ENCODE measurements around the gene IL23R.

IL23R gene

GRCh38 chr1:67280696-67281095, 114.4 kb downstream of the IL23R start:
- no peak for DNase-seq (ENCODE audit: low read depth, low spot score)

GRCh38 chr1:67281244-67281643, 115.0 kb downstream of the IL23R start:
- no peak overlapping the region for H3K4me3 ChIP-seq (ENCODE audit: insufficient read length, low read depth)
- H3K27me3 ChIP-seq (ENCODE audit: insufficient read depth, insufficient read length), result no peaks in the 10 kb centered on the region
- H3K36me3 ChIP-seq (ENCODE audit: insufficient read depth, insufficient read length, low read length), result no peaks in the 10 kb centered on the region
- no peaks in the 10 kb centered on the region for H3K9me3 ChIP-seq (ENCODE audit: insufficient read depth, low read length)
- no peaks in the 10 kb centered on the region for H3K4me1 ChIP-seq (ENCODE audit: insufficient read depth, insufficient read length)
- TF ChIP-seq YY1 (IDR thresholded peaks at IDR 0.05; ENCODE audit: insufficient read depth, insufficient read length) (no peak), ZNF274 (IDR thresholded peaks at IDR 0.05; ENCODE audit: low read depth, low read length) (no peak), SUZ12 (IDR thresholded peaks at IDR 0.05; ENCODE audit: extremely low read depth, insufficient read depth, insufficient read length) (no peak)
- H3K9ac ChIP-seq (ENCODE audit: insufficient read length, low read depth), result no peak overlapping the region
- DNase-seq (ENCODE audit: low read depth, low spot score), result no peak

More at GRCh38 chr1:67280696-67281095, 114.4 kb downstream of the IL23R start:
- H3K4me3 ChIP-seq (ENCODE audit: insufficient read length, low read depth), result no peak overlapping the region
- H3K4me1 ChIP-seq (ENCODE audit: insufficient read depth, insufficient read length), result no peaks in the 10 kb centered on the region
- no peak overlapping the region for H3K9ac ChIP-seq (ENCODE audit: insufficient read length, low read depth)
- no peaks in the 10 kb centered on the region for H3K9me3 ChIP-seq (ENCODE audit: insufficient read depth, low read length)
- H3K36me3 ChIP-seq (ENCODE audit: insufficient read depth, insufficient read length, low read length), result no peaks in the 10 kb centered on the region
- no peaks in the 10 kb centered on the region for H3K27me3 ChIP-seq (ENCODE audit: insufficient read depth, insufficient read length)
- TF ChIP-seq SUZ12 (IDR thresholded peaks at IDR 0.05; ENCODE audit: extremely low read depth, insufficient read depth, insufficient read length) (no peak), ZNF274 (IDR thresholded peaks at IDR 0.05; ENCODE audit: low read depth, low read length) (no peak), YY1 (IDR thresholded peaks at IDR 0.05; ENCODE audit: insufficient read depth, insufficient read length) (no peak)

- DNase-seq (ENCODE audit: low read depth, low spot score), result no peak
- Histone ChIP-seq H3K27me3 (ENCODE audit: insufficient read depth, insufficient read length) (no peaks in the 10 kb centered on the region), H3K4me1 (ENCODE audit: insufficient read depth, insufficient read length) (no peaks in the 10 kb centered on the region), H3K9me3 (ENCODE audit: insufficient read depth, low read length) (0 out of 2 replicates have a peak, but pooled peaks cover 4% of the 10 kb centered on the region), H3K4me3 (ENCODE audit: insufficient read length, low read depth) (no peak overlapping the region), H3K36me3 (ENCODE audit: insufficient read depth, insufficient read length, low read length) (no peaks in the 10 kb centered on the region), H3K9ac (ENCODE audit: insufficient read length, low read depth) (no peak overlapping the region)
- TF ChIP-seq SUZ12 (IDR thresholded peaks at IDR 0.05; ENCODE audit: extremely low read depth, insufficient read depth, insufficient read length), result no peak
- no peak for TF ChIP-seq ZNF274 (IDR thresholded peaks at IDR 0.05; ENCODE audit: low read depth, low read length)
- TF ChIP-seq YY1 (IDR thresholded peaks at IDR 0.05; ENCODE audit: insufficient read depth, insufficient read length), result no peak
These were observed 119.7 kb downstream of the IL23R start for GRCh38 chr1:67285780-67286488.

GRCh38 chr1:67290236-67290635, 124.0 kb downstream of the IL23R start:
- Histone ChIP-seq H3K27me3 (ENCODE audit: insufficient read depth, insufficient read length) (no peaks in the 10 kb centered on the region), H3K36me3 (ENCODE audit: insufficient read depth, insufficient read length, low read length) (no peaks in the 10 kb centered on the region), H3K4me3 (ENCODE audit: insufficient read length, low read depth) (no peak overlapping the region), H3K9me3 (ENCODE audit: insufficient read depth, low read length) (0 out of 2 replicates have a peak, but pooled peaks cover 4% of the 10 kb centered on the region), H3K4me1 (ENCODE audit: insufficient read depth, insufficient read length) (no peaks in the 10 kb centered on the region), H3K9ac (ENCODE audit: insufficient read length, low read depth) (no peak overlapping the region)
- no peak for DNase-seq (ENCODE audit: low read depth, low spot score)
- TF ChIP-seq ZNF274 (IDR thresholded peaks at IDR 0.05; ENCODE audit: low read depth, low read length), result no peak
- no peak for TF ChIP-seq SUZ12 (IDR thresholded peaks at IDR 0.05; ENCODE audit: extremely low read depth, insufficient read depth, insufficient read length)
- TF ChIP-seq YY1 (IDR thresholded peaks at IDR 0.05; ENCODE audit: insufficient read depth, insufficient read length), result no peak

- DNase-seq (ENCODE audit: low read depth, low spot score), result no peak
- Histone ChIP-seq H3K36me3 (ENCODE audit: insufficient read depth, insufficient read length, low read length) (no peaks in the 10 kb centered on the region), H3K4me1 (ENCODE audit: insufficient read depth, insufficient read length) (no peaks in the 10 kb centered on the region), H3K9ac (ENCODE audit: insufficient read length, low read depth) (no peak overlapping the region), H3K27me3 (ENCODE audit: insufficient read depth, insufficient read length) (no peaks in the 10 kb centered on the region), H3K9me3 (ENCODE audit: insufficient read depth, low read length) (no peaks in the 10 kb centered on the region), H3K4me3 (ENCODE audit: insufficient read length, low read depth) (no peak overlapping the region)
- TF ChIP-seq YY1 (IDR thresholded peaks at IDR 0.05; ENCODE audit: insufficient read depth, insufficient read length) (no peak), ZNF274 (IDR thresholded peaks at IDR 0.05; ENCODE audit: low read depth, low read length) (no peak), SUZ12 (IDR thresholded peaks at IDR 0.05; ENCODE audit: extremely low read depth, insufficient read depth, insufficient read length) (no peak)
These were observed 128.8 kb downstream of the IL23R start for GRCh38 chr1:67294836-67295617.

- Histone ChIP-seq H3K36me3 (ENCODE audit: insufficient read depth, insufficient read length, low read length) (no peaks in the 10 kb centered on the region), H3K4me3 (ENCODE audit: insufficient read length, low read depth) (no peak overlapping the region), H3K9ac (ENCODE audit: insufficient read length, low read depth) (no peak overlapping the region), H3K27me3 (ENCODE audit: insufficient read depth, insufficient read length) (no peaks in the 10 kb centered on the region), H3K4me1 (ENCODE audit: insufficient read depth, insufficient read length) (no peaks in the 10 kb centered on the region), H3K9me3 (ENCODE audit: insufficient read depth, low read length) (no peaks in the 10 kb centered on the region)
- no peak for DNase-seq (ENCODE audit: low read depth, low spot score)
- no peak for TF ChIP-seq YY1 (IDR thresholded peaks at IDR 0.05; ENCODE audit: insufficient read depth, insufficient read length)
- no peak for TF ChIP-seq ZNF274 (IDR thresholded peaks at IDR 0.05; ENCODE audit: low read depth, low read length)
- no peak for TF ChIP-seq SUZ12 (IDR thresholded peaks at IDR 0.05; ENCODE audit: extremely low read depth, insufficient read depth, insufficient read length)
These were observed 132.5 kb downstream of the IL23R start for GRCh38 chr1:67298762-67299161.

GRCh38 chr1:67299296-67299695, 133.0 kb downstream of the IL23R start:
- Histone ChIP-seq H3K4me1 (ENCODE audit: insufficient read depth, insufficient read length) (no peaks in the 10 kb centered on the region), H3K36me3 (ENCODE audit: insufficient read depth, insufficient read length, low read length) (no peaks in the 10 kb centered on the region), H3K4me3 (ENCODE audit: insufficient read length, low read depth) (no peak overlapping the region), H3K9me3 (ENCODE audit: insufficient read depth, low read length) (no peaks in the 10 kb centered on the region), H3K9ac (ENCODE audit: insufficient read length, low read depth) (no peak overlapping the region), H3K27me3 (ENCODE audit: insufficient read depth, insufficient read length) (no peaks in the 10 kb centered on the region)
- TF ChIP-seq YY1 (IDR thresholded peaks at IDR 0.05; ENCODE audit: insufficient read depth, insufficient read length), result no peak
- TF ChIP-seq SUZ12 (IDR thresholded peaks at IDR 0.05; ENCODE audit: extremely low read depth, insufficient read depth, insufficient read length), result no peak
- TF ChIP-seq ZNF274 (IDR thresholded peaks at IDR 0.05; ENCODE audit: low read depth, low read length), result no peak
- no peak for DNase-seq (ENCODE audit: low read depth, low spot score)

Measured in NT2/D1 (cell line).